Testis (tissue), 2 donors: ENCODE results near the gene HLA-DQB1.

Experiments used
- POLR2A ChIP-seq: fragments of 450-650 bp; IDR thresholded peaks from one replicate; pipeline ENCODE4 v1.6.1; 2017; ENCODE audit warnings: antibody characterized with exemption, mild to moderate bottlenecking, moderate library complexity
- TF ChIP-seq, protein P1 (sequence below), 3 experiments: fragments of 450-650 bp in 2 of 3; fragments of 200-600 bp in 1 of 3; sonication (generic) in 1 of 3; IDR thresholded peaks; one replicate each; pipeline ENCODE4 v1.5.1; 2016 to 2019; ENCODE audit warnings: antibody characterized with exemption in 3 of 3, mild to moderate bottlenecking in 2 of 3, moderate library complexity in 1 of 3

GRCh38 chr6:32692019-32692418 lies 25.6 kb upstream of the HLA-DQB1 start:
- TF ChIP-seq, protein P1, sequence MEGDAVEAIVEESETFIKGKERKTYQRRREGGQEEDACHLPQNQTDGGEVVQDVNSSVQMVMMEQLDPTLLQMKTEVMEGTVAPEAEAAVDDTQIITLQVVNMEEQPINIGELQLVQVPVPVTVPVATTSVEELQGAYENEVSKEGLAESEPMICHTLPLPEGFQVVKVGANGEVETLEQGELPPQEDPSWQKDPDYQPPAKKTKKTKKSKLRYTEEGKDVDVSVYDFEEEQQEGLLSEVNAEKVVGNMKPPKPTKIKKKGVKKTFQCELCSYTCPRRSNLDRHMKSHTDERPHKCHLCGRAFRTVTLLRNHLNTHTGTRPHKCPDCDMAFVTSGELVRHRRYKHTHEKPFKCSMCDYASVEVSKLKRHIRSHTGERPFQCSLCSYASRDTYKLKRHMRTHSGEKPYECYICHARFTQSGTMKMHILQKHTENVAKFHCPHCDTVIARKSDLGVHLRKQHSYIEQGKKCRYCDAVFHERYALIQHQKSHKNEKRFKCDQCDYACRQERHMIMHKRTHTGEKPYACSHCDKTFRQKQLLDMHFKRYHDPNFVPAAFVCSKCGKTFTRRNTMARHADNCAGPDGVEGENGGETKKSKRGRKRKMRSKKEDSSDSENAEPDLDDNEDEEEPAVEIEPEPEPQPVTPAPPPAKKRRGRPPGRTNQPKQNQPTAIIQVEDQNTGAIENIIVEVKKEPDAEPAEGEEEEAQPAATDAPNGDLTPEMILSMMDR (IDR thresholded peaks at IDR 0.05): no peak
- TF ChIP-seq POLR2A: no peak
